HepG2 (cell line): Measurements from ENCODE around the gene ENO4. TPM values are rescaled to one million over a fixed set of nuclear protein-coding genes. Genes with fewer than 3 reads are reported as not detected.

ENCODE experiments used
- ATAC-seq: fragments of 200-7000 bp; cut with Tn5 transposase; 3 replicates; pipeline ENCODE4 v1.9.1; 2020; ENCODE audit warnings: mild to moderate bottlenecking, moderate library complexity
- Bru-seq: library from RNA; stranded (reverse); fragments of 400-500 nt; gene quantifications from one replicate; lab custom pipeline; 2021; lab: Mats Ljungman, UMichigan
- BruChase-seq, 2 experiments: library from RNA; stranded (reverse); fragments of 400-500 nt; gene quantifications; one replicate each; lab custom pipeline; 2021; lab: Mats Ljungman, UMichigan
- BruUV-seq: library from RNA; stranded (reverse); fragments of 400-500 nt; replicated peaks from 2 replicates; lab custom pipeline; 2021; lab: Mats Ljungman, UMichigan
- CTCF ChIA-PET: fragments of 300-600 bp; formaldehyde crosslinking; extraction: SDS; loops from one replicate; lab custom pipeline; 2021; ENCODE audit warnings: low total read pairs, inconsistent platforms, low intra/inter-chr PET ratio; lab: Yijun Ruan, JAX
- POLR2A ChIA-PET: fragments of 350-600 bp; sonication (Branson Sonifier 250); formaldehyde crosslinking; loops from one replicate; lab custom pipeline; 2020; ENCODE audit warnings: antibody characterized with exemption, inconsistent platforms; lab: Yijun Ruan, JAX
- DNase-seq: peaks from one replicate; pipeline ENCODE4 v3.0.0-alpha.2; 2015; ENCODE audit warnings: low spot score
- FAIRE-seq: peaks from 3 replicates; lab custom pipeline; 2011; peaks lifted over from hg19 to GRCh38; lab: Jason Lieb, UNC
- H2AFZ ChIP-seq: one replicate; pipeline ENCODE4 v1.6.1; 2011; ENCODE audit warnings: low read length, inconsistent platforms
- H3K27ac ChIP-seq: fragments of 300-600 bp; 3 replicates; pipeline ENCODE4 v1.8.0; 2011; ENCODE audit warnings: mixed run types, mild to moderate bottlenecking, mixed read lengths, low read length, inconsistent platforms; ENCODE audit not compliant: insufficient read depth; ENCODE audit errors: extremely low read length
- H3K27me3 ChIP-seq, 2 experiments: fragments of 200-600 bp in 1 of 2; 2 replicates in 1 of 2; 3 replicates in 1 of 2; pipeline versions ENCODE4 v1.6.0 to v1.8.0; 2011; ENCODE audit warnings: low read length in 2 of 2, mild to moderate bottlenecking in 2 of 2, moderate library complexity in 2 of 2, inconsistent platforms in 1 of 2; ENCODE audit not compliant: insufficient read depth in 2 of 2, control insufficient read depth in 1 of 2
- H3K36me3 ChIP-seq, 2 experiments: fragments of 200-600 bp in 1 of 2; replicated peaks in 1 of 2; 2 replicates in 1 of 2; 3 replicates in 1 of 2; pipeline versions ENCODE4 v1.5.1 to v1.8.0; 2011; ENCODE audit warnings: low read length in 2 of 2, inconsistent platforms in 1 of 2; ENCODE audit not compliant: insufficient read depth in 2 of 2, control insufficient read depth in 1 of 2
- H3K4me1 ChIP-seq: 2 replicates; pipeline ENCODE4 v1.5.1; 2012; ENCODE audit warnings: low read length, inconsistent platforms; ENCODE audit not compliant: insufficient read depth
- H3K4me2 ChIP-seq: 2 replicates; pipeline ENCODE4 v1.6.0; 2011; ENCODE audit warnings: low read depth, low read length, inconsistent platforms
- H3K4me3 ChIP-seq, 3 experiments: fragments of 200-600 bp in 1 of 3; sonication (generic), shearing (Covaris generic) in 1 of 3; replicated peaks in 1 of 3; 2 replicates each; pipeline ENCODE4 v1.5.1; 2011 to 2016; ENCODE audit warnings: low read length in 3 of 3, inconsistent platforms in 2 of 3, low read depth in 2 of 3, mild to moderate bottlenecking in 2 of 3, control low read depth in 1 of 3, mixed read lengths in 1 of 3; ENCODE audit not compliant: insufficient read depth in 1 of 3
- H3K79me2 ChIP-seq: one replicate; pipeline ENCODE4 v1.6.1; 2011; ENCODE audit warnings: low read length, inconsistent platforms; ENCODE audit not compliant: insufficient read depth
- H3K9ac ChIP-seq: 2 replicates; pipeline ENCODE4 v1.6.0; 2011; ENCODE audit warnings: mild to moderate bottlenecking, low read depth, low read length, inconsistent platforms; ENCODE audit not compliant: insufficient read depth
- H3K9me3 ChIP-seq: 2 replicates; pipeline ENCODE4 v1.5.1; 2012; ENCODE audit warnings: mild to moderate bottlenecking, low read length
- H4K20me1 ChIP-seq: 2 replicates; pipeline ENCODE4 v1.6.0; 2011; ENCODE audit warnings: inconsistent platforms, mild to moderate bottlenecking, low read length, moderate library complexity; ENCODE audit not compliant: insufficient read depth
- E2F1 ChIP-seq: sonication (generic); formaldehyde crosslinking; IDR thresholded peaks from 2 replicates; pipeline ENCODE4 v1.5.0; 2020; ENCODE audit warnings: missing genetic modification reagents
- HNRNPK ChIP-seq: fragments of 200-400 bp; formaldehyde crosslinking; IDR thresholded peaks from 2 replicates; pipeline ENCODE4 v1.6.1; 2018; ENCODE audit warnings: low read length, low read depth, moderate library complexity, mild to moderate bottlenecking; ENCODE audit not compliant: poor library complexity, severe bottlenecking
- HOXA3 ChIP-seq: sonication (generic); formaldehyde crosslinking; IDR thresholded peaks from 2 replicates; pipeline ENCODE4 v1.5.0; 2020; ENCODE audit warnings: missing genetic modification reagents
- HOXA9 ChIP-seq: sonication (generic); formaldehyde crosslinking; IDR thresholded peaks from 2 replicates; pipeline ENCODE4 v1.8.1; 2022; ENCODE audit warnings: missing genetic modification reagents, mild to moderate bottlenecking, moderate library complexity, borderline replicate concordance
- MXI1 ChIP-seq: IDR thresholded peaks from 3 replicates; pipeline ENCODE4 v1.6.1; 2012; ENCODE audit warnings: low read depth, low read length, inconsistent platforms, borderline replicate concordance
- POLR2A ChIP-seq, 2 experiments: IDR thresholded peaks; 2 replicates each; pipeline ENCODE4 v1.6.1; 2011; ENCODE audit warnings: low read depth in 2 of 2, low read length in 2 of 2, mild to moderate bottlenecking in 1 of 2, moderate library complexity in 1 of 2; ENCODE audit not compliant: insufficient read depth in 1 of 2
- POLR2AphosphoS5 ChIP-seq: IDR thresholded peaks from 2 replicates; pipeline ENCODE4 v1.6.1; 2012; ENCODE audit warnings: low read depth, low read length
- ZNF138 ChIP-seq: sonication (generic); formaldehyde crosslinking; IDR thresholded peaks from 2 replicates; pipeline ENCODE4 v1.5.0; 2020; ENCODE audit warnings: mild to moderate bottlenecking, low read depth, missing genetic modification reagents
- ZNF317 ChIP-seq: sonication (generic); formaldehyde crosslinking; IDR thresholded peaks from 2 replicates; pipeline ENCODE4 v1.5.0; 2020; ENCODE audit warnings: mild to moderate bottlenecking, missing genetic modification reagents
- ZNF652 ChIP-seq: IDR thresholded peaks from 2 replicates; pipeline ENCODE4 v1.6.1; 2016; ENCODE audit warnings: low read depth, borderline replicate concordance
- ZSCAN29 ChIP-seq: sonication (generic); formaldehyde crosslinking; conservative IDR thresholded peaks from 2 replicates; pipeline ENCODE4 v1.4.0; 2020; ENCODE audit warnings: mild to moderate bottlenecking, missing genetic modification reagents
- WGBS: methylation state at CpG from one replicate; pipeline ENCODE4 v1.1.6; 2017; ENCODE audit warnings: low lambda C conversion rate; 5-methylcytosine and 5-hydroxymethylcytosine counted together
- in situ Hi-C: cut with HindIII; loops from 2 replicates; pipeline ENCODE4 v1.10.0; 2017; ENCODE audit warnings: low pct_unique_long_range_greater_than_20kb; ENCODE audit not compliant: extremely low pct_ligation_motif_present
- intact Hi-C: fragments of 100-400 bp; cut with micrococcal nuclease; formaldehyde crosslinking; loops from one replicate; pipeline ENCODE4 v1.10.0; 2022; ENCODE audit not compliant: unreplicated experiment
- long read RNA-seq, 2 experiments: library from RNA in 1 of 2; library from polyadenylated mRNA in 1 of 2; stranded (forward) in 1 of 2; unstranded in 1 of 2; transcript quantifications; one replicate each; pipeline ENCODE4 v2.0.0, GENCODE V29; 2019 to 2022
- polyA minus RNA-seq, 3 experiments: library from RNA; depleted of rRNA, polyadenylated mRNA; stranded (reverse); fragments of >200 nt; gene quantifications; 2 replicates each; pipeline ENCODE4 v1.2.3, GENCODE V29; 2011; ENCODE audit warnings: low replicate concordance in 1 of 3
- polyA plus RNA-seq, 8 experiments: library from polyadenylated mRNA; depleted of rRNA in 3 of 8; stranded (reverse) in 7 of 8; unstranded in 1 of 8; fragments of >200 nt; fragmentation: Illumina TruSeq in 4 of 8; extraction: Trizol in 4 of 8; gene quantifications; 2 replicates each; pipeline versions ENCODE4 v1.2.1 to v1.2.3, GENCODE V29; 2011 to 2016; ENCODE audit warnings: low read depth in 4 of 8, missing spikeins in 1 of 8, mixed read lengths in 1 of 8; ENCODE audit not compliant: insufficient read depth in 1 of 8
- total RNA-seq, 5 experiments: library from RNA; depleted of rRNA; stranded (reverse); fragments of >200 nt; fragmentation: Illumina TruSeq; extraction: Trizol; gene quantifications; 2 replicates each; pipeline ENCODE4 v1.2.3, GENCODE V29; 2016; ENCODE audit warnings: low read depth in 1 of 5

Gene ENO4, protein sequence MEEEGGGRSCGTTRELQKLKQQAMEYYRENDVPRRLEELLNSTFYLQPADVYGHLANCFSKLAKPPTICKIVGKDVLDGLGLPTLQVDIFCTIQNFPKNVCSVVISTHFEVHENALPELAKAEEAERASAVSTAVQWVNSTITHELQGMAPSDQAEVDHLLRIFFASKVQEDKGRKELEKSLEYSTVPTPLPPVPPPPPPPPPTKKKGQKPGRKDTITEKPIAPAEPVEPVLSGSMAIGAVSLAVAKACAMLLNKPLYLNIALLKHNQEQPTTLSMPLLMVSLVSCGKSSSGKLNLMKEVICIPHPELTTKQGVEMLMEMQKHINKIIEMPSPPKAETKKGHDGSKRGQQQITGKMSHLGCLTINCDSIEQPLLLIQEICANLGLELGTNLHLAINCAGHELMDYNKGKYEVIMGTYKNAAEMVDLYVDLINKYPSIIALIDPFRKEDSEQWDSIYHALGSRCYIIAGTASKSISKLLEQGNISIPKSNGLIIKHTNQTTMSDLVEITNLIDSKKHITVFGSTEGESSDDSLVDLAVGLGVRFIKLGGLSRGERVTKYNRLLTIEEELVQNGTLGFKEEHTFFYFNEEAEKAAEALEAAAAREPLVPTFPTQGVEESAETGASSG
- total RNA-seq (2016; rRNA removed; fragmentation: Illumina TruSeq; extraction: Trizol) = not detected in 2 replicates
- not detected in 2 replicates for total RNA-seq (2016; cell fraction: cytosol; rRNA removed; fragmentation: Illumina TruSeq; extraction: Trizol; ENCODE audit: low read depth)
- not detected in 2 replicates for total RNA-seq (2016; cell fraction: insoluble cytoplasmic fraction; rRNA removed; fragmentation: Illumina TruSeq; extraction: Trizol)
- not detected in 2 replicates for total RNA-seq (2016; cell fraction: membrane; rRNA removed; fragmentation: Illumina TruSeq; extraction: Trizol)
- not detected in 2 replicates for total RNA-seq (2016; cell fraction: nucleus; rRNA removed; fragmentation: Illumina TruSeq; extraction: Trizol)
- polyA plus RNA-seq (2011; rRNA removed) = not detected in 2 replicates
- not detected in 2 replicates for polyA plus RNA-seq (2011; cell fraction: cytosol; rRNA removed)
- polyA plus RNA-seq (2011; cell fraction: nucleus; rRNA removed) = not detected in 2 replicates
- polyA plus RNA-seq (2012) = 0.21 TPM in 1 of 2 replicates, not detected in the other
- polyA plus RNA-seq (2016; cell fraction: cytosol; fragmentation: Illumina TruSeq; extraction: Trizol; ENCODE audit: low read depth) = not detected in 2 replicates
- polyA plus RNA-seq (2016; cell fraction: insoluble cytoplasmic fraction; fragmentation: Illumina TruSeq; extraction: Trizol; ENCODE audit: low read depth) = not detected in 2 replicates
- polyA plus RNA-seq (2016; cell fraction: membrane; fragmentation: Illumina TruSeq; extraction: Trizol; ENCODE audit: low read depth) = not detected in 2 replicates
- polyA plus RNA-seq (2016; cell fraction: nucleus; fragmentation: Illumina TruSeq; extraction: Trizol; ENCODE audit: insufficient read depth, low read depth) = not detected in 2 replicates
- polyA minus RNA-seq (2011; rRNA and poly(A)+ RNA removed; ENCODE audit: low replicate concordance) = not detected in 2 replicates
- polyA minus RNA-seq (2011; cell fraction: cytosol; rRNA and poly(A)+ RNA removed) = not detected in 2 replicates
- polyA minus RNA-seq (2011; cell fraction: nucleus; rRNA and poly(A)+ RNA removed) = not detected in 2 replicates
- percentile 2 among the genes with signal in this experiment for Bru-seq, nascent RNA
- BruChase-seq, experiment 1, labeled RNA remaining after a 6-hour chase = percentile 1 among the genes with signal in this experiment
- BruChase-seq, experiment 2, labeled RNA remaining after a 2-hour chase = not detected
- long read RNA-seq, experiment 1 = 0 reads
- long read RNA-seq, experiment 2 = 0 reads

GRCh38 chr10:116849248-116850057, at the start of gene ENO4:
ENO4 (plus strand) TSS chr10:116849499; CDS start chr10:116849567, 68 bp downstream.
- ATAC-seq (peak; percentile 90), FAIRE-seq (no peak), DNase-seq (peak; percentile 58)
- peak within 1 kb of the TSS; percentile 40; the same call in 1 of the 2 replicates for H3K9ac ChIP-seq
- no peak within 1 kb of the TSS for H3K27ac ChIP-seq
- intact Hi-C loops (no loop called here), in situ Hi-C loops (no loop called here)
- H3K27me3 ChIP-seq = peaks cover 0 to 36% of the 10 kb centered on the region in 2 experiments; a peak in 2 of 5 replicates
- no peaks in the 10 kb centered on the region; the same call in 1 of the 2 replicates for H3K4me1 ChIP-seq
- H3K4me3 ChIP-seq = peak within 1 kb of the TSS; percentile 50 to 68 (median 56)
- peak within 1 kb of the TSS; percentile 81 for H3K4me2 ChIP-seq
- H3K9me3 ChIP-seq = no peaks in the 10 kb centered on the region
- no peak within 1 kb of the TSS for H2AFZ ChIP-seq
- WGBS = 23% methylated on average over 15 of the region's 55 CpGs
- POLR2A ChIA-PET = interaction anchor here (0.6 to 1.3 kb wide), 3 partner anchors 9 to 326 kb away, joined by 3 to 5 read pairs (median 3); no protein-coding TSS in a partner anchor
- no TSS peak for BruUV-seq
- CTCF ChIA-PET = no interaction called here
- H4K20me1 ChIP-seq = no peaks in the 10 kb centered on the region
- H3K36me3 ChIP-seq = no peaks in the 10 kb centered on the region
- no peaks in the 10 kb centered on the region for H3K79me2 ChIP-seq
- TF ChIP-seq HOXA9 (CRISPR knock-in tag) = no peak
- no peak for TF ChIP-seq ZNF138
- TF ChIP-seq ZNF652 (CRISPR knock-in tag) = no peak
- TF ChIP-seq HNRNPK = no peak
- 0 out of 2 replicates have a peak, but pooled peaks have one; percentile 14 for TF ChIP-seq HOXA3
- peak; percentile 42; the same call in 1 of the 2 replicates for TF ChIP-seq POLR2AphosphoS5
- peak; percentile 33; the same call in 1 of the 3 replicates for TF ChIP-seq MXI1
- no peak for TF ChIP-seq ZNF317 (CRISPR knock-in tag)
- TF ChIP-seq ZSCAN29 = no peak
- peak in 1 of 2 experiments; percentile 43; a peak in 1 of 4 replicates for TF ChIP-seq POLR2A (IDR thresholded peaks at IDR 0.05; ENCODE audit: insufficient read depth in 1 of 2, low read depth in 2 of 2, low read length in 2 of 2)
- TF ChIP-seq E2F1 (CRISPR knock-in tag) = 0 out of 2 replicates have a peak, but pooled peaks have one; percentile 33
